Metanephros (tissue), 1 donor: ENCODE data around the gene JAKMIP1. TPM values are rescaled to one million over a fixed set of nuclear protein-coding genes. Genes with fewer than 3 reads are reported as not detected.

Experiments
- total RNA-seq: library from RNA; depleted of rRNA; stranded (reverse); fragments of >200 nt; gene quantifications from one replicate; pipeline ENCODE4 v1.2.3, GENCODE V29; 2014

The JAKMIP1 gene
- total RNA-seq, result 0.70 TPM

DNA sequence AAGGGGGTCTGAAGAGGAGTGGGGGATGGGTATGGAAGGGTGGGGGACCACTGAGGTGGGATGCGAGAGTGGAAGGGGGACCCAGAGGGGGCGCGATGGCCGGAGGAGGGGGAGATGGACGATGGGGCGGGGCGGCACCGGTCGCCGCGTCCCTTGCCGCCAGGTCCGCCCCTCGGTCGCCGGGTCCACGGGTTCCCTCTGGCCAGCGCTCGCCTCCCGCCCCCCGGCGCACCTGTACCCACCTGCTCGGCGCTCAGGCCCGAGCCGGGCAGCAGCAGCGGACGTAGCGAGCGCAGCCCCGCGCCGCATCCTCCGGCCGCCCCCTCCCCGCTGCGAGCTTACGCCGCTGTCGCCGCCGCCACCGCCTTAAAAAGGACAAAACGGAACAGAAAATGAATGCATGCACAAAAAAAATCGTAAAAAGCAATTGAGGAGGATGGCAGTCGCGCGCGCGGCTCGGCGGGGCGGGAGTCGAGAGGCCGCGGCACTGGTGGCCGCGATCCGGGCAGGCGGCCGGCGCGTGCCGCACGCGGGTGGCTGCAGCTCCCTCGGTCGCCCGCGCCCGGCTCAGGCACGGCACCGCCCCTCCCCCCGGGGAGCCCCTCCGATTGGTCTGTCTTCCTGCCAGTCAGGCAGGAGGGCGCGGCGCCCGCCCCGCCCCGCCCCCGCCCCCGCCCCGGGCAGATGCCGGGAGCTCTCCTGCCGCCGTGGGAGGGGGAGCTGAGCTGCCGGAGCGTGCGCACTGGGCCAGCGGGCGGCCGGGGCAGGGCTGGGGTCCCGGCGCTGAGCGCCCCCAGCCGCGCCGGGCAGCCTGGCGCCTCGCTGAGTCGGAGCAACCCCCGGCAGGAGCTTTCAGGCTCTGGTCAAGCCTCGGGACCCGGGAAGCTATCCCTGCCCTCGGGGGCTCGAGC lies at the start of gene JAKMIP1:
TSS of gene JAKMIP1 (minus strand) at position 539 of the 911 bp plus-strand sequence. CDS start 87,699 bp downstream, outside the sequence.

GRCh38 chr4:6018331-6018730 lies 182.0 kb downstream of the JAKMIP1 start, which contains the start of gene C4orf50:
Gene C4orf50 (minus strand): TSS chr4:6018431.

Other genes with a start within 250 kb of the JAKMIP1 start
- 0.06 TPM for gene C4orf50, start 182.1 kb downstream of the JAKMIP1 start, total RNA-seq
- gene WFS1, start 69.3 kb upstream of the JAKMIP1 start, total RNA-seq, result 29.1 TPM